GM12892 (cell line): ENCODE data around the gene KCNJ18.
"Not testable (repeated sequence)": the region's sequence is repeated elsewhere in the genome, so short reads cannot be mapped to it uniquely, and the experiment has no call there.

Source experiments
- POLR2A ChIP-seq: IDR thresholded peaks from 2 replicates; pipeline ENCODE4 v1.6.1; 2011; ENCODE audit warnings: low read depth, low read length, control low read depth
- POLR2AphosphoS5 ChIP-seq: IDR thresholded peaks from 2 replicates; pipeline ENCODE4 v1.6.1; 2011; ENCODE audit warnings: low read depth, low read length, control low read depth
- TAF1 ChIP-seq: IDR thresholded peaks from 2 replicates; pipeline ENCODE4 v1.6.1; 2011; ENCODE audit warnings: low read depth, mild to moderate bottlenecking, control low read depth, low read length, borderline replicate concordance

GRCh38 chr17:21671871-21672270 is 20.5 kb upstream of the KCNJ18 start:
- not testable (repeated sequence) for TF ChIP-seq POLR2A, TAF1, POLR2AphosphoS5
